Measurements from ENCODE around the gene NEIL1.
"Not testable (repeated sequence)": the region's sequence is repeated elsewhere in the genome, so short reads cannot be mapped to it uniquely, and the experiment has no call there.

Gene NEIL1

GRCh38 chr15:75383986-75384385 is 37.1 kb downstream of the NEIL1 start:
- DNase-seq, result not testable (repeated sequence)

GRCh38 chr15:75389791-75390382 is 43.0 kb downstream of the NEIL1 start:
- no peak for DNase-seq

GRCh38 chr15:75397494-75397893 is 50.7 kb downstream of the NEIL1 start:
- no peak for DNase-seq

GRCh38 chr15:75403892-75404291 is 57.1 kb downstream of the NEIL1 start:
- no peak for DNase-seq

Measured in C1 segment of cervical spinal cord (tissue), 14 donors.